Heart right ventricle (tissue), 16 donors: ENCODE results near the gene TNFSF18. TPM values are rescaled to one million over a fixed set of nuclear protein-coding genes. Genes with fewer than 3 reads are reported as not detected.

ENCODE experiments used
- ATAC-seq, 8 donors: fragments of 200-7000 bp; cut with Tn5 transposase; one replicate each; pipeline ENCODE4 v1.9.1; 2020; ENCODE audit warnings: mild to moderate bottlenecking in 8 of 8, moderate library complexity in 8 of 8, moderate number of reproducible peaks in 1 of 8
- DNase-seq, 2 donors: peaks; one replicate each; pipeline ENCODE4 v3.0.0-alpha.2; 2020
- H3K27ac ChIP-seq, 10 donors: fragments of 200-600 bp; sonication (generic) in 2 of 10; one replicate each; pipeline versions ENCODE4 v1.5.0 to v1.8.0; 2020 to 2022; ENCODE audit warnings: mild to moderate bottlenecking in 3 of 10
- H3K27me3 ChIP-seq, 7 donors: fragments of 200-600 bp; one replicate each; pipeline ENCODE4 v1.8.0; 2021 to 2022; ENCODE audit warnings: mild to moderate bottlenecking in 2 of 7
- H3K36me3 ChIP-seq, 9 donors: fragments of 200-600 bp; sonication (generic) in 1 of 9; one replicate each; pipeline versions ENCODE4 v1.5.0 to v1.8.0; 2020 to 2022; ENCODE audit warnings: mild to moderate bottlenecking in 2 of 9
- H3K4me1 ChIP-seq, 9 donors: fragments of 200-600 bp; sonication (generic) in 1 of 9; one replicate each; pipeline versions ENCODE4 v1.5.0 to v1.8.0; 2020 to 2022; ENCODE audit warnings: mild to moderate bottlenecking in 4 of 9
- H3K4me3 ChIP-seq, 10 donors: fragments of 200-600 bp; sonication (generic) in 2 of 10; one replicate each; pipeline versions ENCODE4 v1.5.0 to v1.8.0; 2020 to 2022; ENCODE audit warnings: mild to moderate bottlenecking in 7 of 10, moderate library complexity in 2 of 10
- H3K9me3 ChIP-seq, 11 donors: fragments of 200-600 bp in 10 of 11; sonication (generic) in 2 of 11; one replicate each; pipeline versions ENCODE4 v1.5.0 to v1.8.0; 2013 to 2022; ENCODE audit warnings: mild to moderate bottlenecking in 2 of 11, control low read depth in 1 of 11, moderate library complexity in 1 of 11
- WGBS, 2 donors: extraction: QIAGEN DNeasy Blood & Tissue Kit; methylation state at CpG; one replicate each; pipeline ENCODE4 v1.1.7; 2013; ENCODE audit warnings: inconsistent platforms in 1 of 2; 5-methylcytosine and 5-hydroxymethylcytosine counted together
- intact Hi-C, 10 donors: fragments of 100-400 bp; cut with DNase I; formaldehyde crosslinking; loops; one replicate each; pipeline versions ENCODE4 v1.11.1 to v1.14.2; 2022
- polyA plus RNA-seq, 2 donors: library from polyadenylated mRNA; stranded (reverse); fragments of 200-250 nt; gene quantifications; one replicate each; pipeline ENCODE4 v1.2.3, GENCODE V29; 2013
- total RNA-seq, 10 donors: library from RNA; stranded (reverse); fragmentation: NEBNext Ultra II Directional in 3 of 10; extraction: Animal tissue kit (Norgen Biotek cat#: 25700) in 3 of 10; gene quantifications; one replicate each; pipeline versions ENCODE4 v1.2.1 to v1.2.4, GENCODE V29; 2021 to 2023
- TF ChIP-seq, protein P1 (sequence below), 9 donors: fragments of 200-600 bp; sonication (generic) in 2 of 9; IDR thresholded peaks; one replicate each; pipeline versions ENCODE4 v1.5.0 to v1.8.0; 2021 to 2022; ENCODE audit warnings: antibody characterized with exemption in 9 of 9, mild to moderate bottlenecking in 5 of 9, moderate library complexity in 1 of 9
- donor health status: Arrhythmogenic right ventricular cardiomyopathy.
- donor health status: ischemic (EF 13 %, LVEDD 7.1; RV severe dilation, severe dysfunction).
- donor health status: healthy with polysubstance abuse.
- donor health status: DM: no; HTN: yes; CAD: no.
- donor health status: DM: no; HTN: no; CAD: no.
- donor health status: ischemic (EF 25% LVEDD 6.9; RV normal size, moderate dysfunction).
- donor health status: ischemic (EF 25% LVEDD 5.7; RV mildly dilated, moderate dysfunction).
- donor health status: healthy.
- donor health status: DM: yes; HTN: yes; CAD: no.
- donor health status: Ischemic cardiomyopathy.
- donor health status: ischemic (EF 35%, LVEDD 5.7; RV mildly dilated, moderate dysfunction).
- donor health status: nonischemic (EF 11% LVEDD 7.7; RV severe dilation, severe dysfunction).
- donor health status: DM: yes; HTN: yes; CAD: no.
- donor health status: PGD.
- donor health status: ischemic (EF 29% LVEDD 5.4; RV normal size, mild dysfunction).
- donor health status: nonischemic (EF 23%, LVEDD 6.1; RV moderate dilation, normal function).

The TNFSF18 gene
- total and polyA plus RNA-seq, 12 donors, result 0.04 to 1.4 (median 0.16) TPM; not detected in 7

DNA sequence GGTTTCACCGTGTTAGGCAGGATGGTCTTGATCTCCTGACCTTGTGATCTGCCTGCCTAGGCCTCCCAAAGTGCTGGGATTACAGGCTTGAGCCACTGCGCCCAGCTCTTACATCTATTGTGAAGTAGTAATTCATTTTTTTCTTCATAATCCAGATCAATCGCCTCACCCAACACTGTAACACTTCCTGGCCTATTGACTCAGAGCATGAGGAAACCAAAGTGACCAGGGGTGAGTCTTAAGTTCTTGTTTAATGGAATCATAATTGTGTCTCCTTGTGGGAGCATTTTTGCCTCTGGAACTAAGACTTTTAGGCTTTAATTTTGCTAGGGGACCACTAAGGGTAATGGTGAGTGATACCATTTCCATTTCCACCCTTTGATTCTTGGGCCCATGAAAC lies 27.4 kb downstream of the TNFSF18 start:
- intact Hi-C loops, result no loop called here
- Histone ChIP-seq H3K27me3 (no peaks in the 10 kb centered on the region), H3K4me3 (no peak overlapping the region), H3K36me3 (no peaks in the 10 kb centered on the region), H3K9me3 (peaks cover 0 to 8% (median 2%) of the 10 kb centered on the region in 11 donors), H3K27ac (no peak overlapping the region), H3K4me1 (peaks cover 0 to 3% (median 0%) of the 10 kb centered on the region in 9 donors)
- TF ChIP-seq, protein P1, sequence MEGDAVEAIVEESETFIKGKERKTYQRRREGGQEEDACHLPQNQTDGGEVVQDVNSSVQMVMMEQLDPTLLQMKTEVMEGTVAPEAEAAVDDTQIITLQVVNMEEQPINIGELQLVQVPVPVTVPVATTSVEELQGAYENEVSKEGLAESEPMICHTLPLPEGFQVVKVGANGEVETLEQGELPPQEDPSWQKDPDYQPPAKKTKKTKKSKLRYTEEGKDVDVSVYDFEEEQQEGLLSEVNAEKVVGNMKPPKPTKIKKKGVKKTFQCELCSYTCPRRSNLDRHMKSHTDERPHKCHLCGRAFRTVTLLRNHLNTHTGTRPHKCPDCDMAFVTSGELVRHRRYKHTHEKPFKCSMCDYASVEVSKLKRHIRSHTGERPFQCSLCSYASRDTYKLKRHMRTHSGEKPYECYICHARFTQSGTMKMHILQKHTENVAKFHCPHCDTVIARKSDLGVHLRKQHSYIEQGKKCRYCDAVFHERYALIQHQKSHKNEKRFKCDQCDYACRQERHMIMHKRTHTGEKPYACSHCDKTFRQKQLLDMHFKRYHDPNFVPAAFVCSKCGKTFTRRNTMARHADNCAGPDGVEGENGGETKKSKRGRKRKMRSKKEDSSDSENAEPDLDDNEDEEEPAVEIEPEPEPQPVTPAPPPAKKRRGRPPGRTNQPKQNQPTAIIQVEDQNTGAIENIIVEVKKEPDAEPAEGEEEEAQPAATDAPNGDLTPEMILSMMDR (IDR thresholded peaks at IDR 0.05), result no peak
- ATAC-seq (no peak), DNase-seq (no peak)
- WGBS, 2 donors, result 87 to 93% methylated on average over 3 of the region's 3 CpGs

DNA sequence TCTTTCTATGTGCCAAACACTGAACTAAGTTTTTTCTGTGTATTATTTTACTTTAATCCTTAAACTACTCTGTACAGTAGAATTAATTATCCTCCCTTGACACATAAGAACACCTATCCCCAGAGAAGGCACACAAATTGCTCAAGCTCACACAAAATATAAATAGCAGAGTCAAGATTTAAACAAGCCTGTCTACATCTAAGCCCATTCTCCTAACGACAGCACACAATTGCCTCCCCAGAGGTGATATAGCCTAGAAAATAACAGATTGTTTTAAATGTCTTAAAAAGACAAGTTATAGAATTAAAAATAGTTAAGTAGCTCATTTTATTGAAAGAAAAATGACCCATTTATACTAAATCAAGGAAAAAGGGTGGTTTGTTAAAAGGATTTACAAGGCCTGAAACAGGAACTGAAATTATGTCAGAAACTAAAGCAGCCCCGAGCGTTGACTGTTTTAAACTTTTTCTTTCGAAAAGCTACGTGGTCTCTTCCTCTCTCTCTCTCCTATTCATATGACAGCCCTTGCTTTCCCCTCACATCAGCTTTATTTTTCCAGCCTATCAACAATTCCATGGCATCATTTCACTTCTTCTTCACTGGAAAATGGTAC lies 30.5 kb downstream of the TNFSF18 start:
- H3K9me3 ChIP-seq, result peaks cover 0 to 5% (median 0%) of the 10 kb centered on the region in 11 donors
- 79 to 81% methylated on average over 5 of the region's 5 CpGs for WGBS, 2 donors
- no peaks in the 10 kb centered on the region for H3K27me3 ChIP-seq
- intact Hi-C loops, result no loop called here
- H3K4me3 ChIP-seq, result no peak overlapping the region
- H3K4me1 ChIP-seq, result peaks cover 0 to 18% (median 0%) of the 10 kb centered on the region in 9 donors
- H3K27ac ChIP-seq, result peak overlapping the region in 1 of 10 donors; percentile 47
- no peaks in the 10 kb centered on the region for H3K36me3 ChIP-seq
- TF ChIP-seq, protein P1 (IDR thresholded peaks at IDR 0.05), result no peak
- no peak for DNase-seq
- ATAC-seq, result peak in 1 of 8 donors; percentile 52

DNA sequence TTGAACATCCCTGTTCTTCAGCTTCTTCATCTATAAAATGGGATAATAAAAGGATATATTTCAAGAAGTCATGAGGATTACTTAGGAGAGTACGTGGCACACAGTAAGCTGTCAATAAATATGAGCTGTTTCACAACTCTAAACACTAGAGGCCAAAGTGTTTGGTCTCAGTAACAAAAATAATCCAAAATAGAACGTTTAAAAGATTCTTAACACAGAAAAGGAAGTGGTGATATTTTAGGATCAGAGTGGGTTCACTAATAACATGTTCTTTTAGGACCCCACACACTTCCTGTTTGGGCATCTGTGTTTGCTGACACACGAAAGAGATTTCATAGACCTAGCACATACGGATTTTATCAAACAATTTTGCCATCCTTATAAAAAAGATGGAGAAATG lies 32.9 kb downstream of the TNFSF18 start:
- no peak overlapping the region for H3K4me3 ChIP-seq
- WGBS, 2 donors, result 31 to 42% methylated on average over 4 of the region's 4 CpGs
- ATAC-seq (peak in 1 of 8 donors; percentile 33), DNase-seq (no peak)
- H3K27me3 ChIP-seq, result no peaks in the 10 kb centered on the region
- no peak overlapping the region for H3K27ac ChIP-seq
- TF ChIP-seq, protein P1 (IDR thresholded peaks at IDR 0.05), result no peak
- H3K4me1 ChIP-seq, result peaks cover 0 to 28% (median 0%) of the 10 kb centered on the region in 9 donors
- intact Hi-C loops, result no loop called here
- no peaks in the 10 kb centered on the region for H3K9me3 ChIP-seq
- no peaks in the 10 kb centered on the region for H3K36me3 ChIP-seq

DNA sequence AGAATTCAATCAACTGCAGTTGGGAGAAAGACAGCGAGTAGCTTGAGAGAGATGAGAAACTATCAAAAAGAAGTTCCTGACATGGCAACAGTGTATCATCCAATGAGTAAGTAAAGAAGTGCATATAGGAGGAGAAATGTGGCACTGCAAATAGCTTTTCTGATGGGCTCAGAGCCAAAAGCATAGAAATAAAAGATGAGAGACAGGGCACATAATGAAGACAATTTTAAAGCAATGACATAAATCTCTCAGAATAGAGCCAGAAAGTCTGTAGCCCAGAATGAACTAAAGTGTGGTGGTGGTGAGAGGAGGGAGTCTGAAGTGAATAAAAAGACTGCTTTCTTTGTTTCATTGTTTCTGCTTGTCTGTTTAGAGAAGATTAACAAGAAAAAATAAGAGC lies 34.3 kb downstream of the TNFSF18 start:
- WGBS, 2 donors, result 93 to 97% methylated on average over 1 of the region's 1 CpG
- Histone ChIP-seq H3K4me3 (no peak overlapping the region), H3K4me1 (peaks cover 0 to 28% (median 0%) of the 10 kb centered on the region in 9 donors), H3K27ac (no peak overlapping the region), H3K9me3 (no peaks in the 10 kb centered on the region), H3K36me3 (no peaks in the 10 kb centered on the region), H3K27me3 (no peaks in the 10 kb centered on the region)
- DNase-seq, result no peak
- ATAC-seq, result no peak
- intact Hi-C loops, result no loop called here
- TF ChIP-seq, protein P1 (IDR thresholded peaks at IDR 0.05), result no peak
